A673 (cell line): ENCODE data around the gene LYPD3. TPM values are rescaled to one million over a fixed set of nuclear protein-coding genes. Genes with fewer than 3 reads are reported as not detected.

Experiments
- BruUV-seq: library from RNA; stranded (reverse); fragments of 400-500 nt; replicated peaks from 2 replicates; lab custom pipeline; 2021; lab: Mats Ljungman, UMichigan
- CTCF ChIA-PET: fragments of 300-600 bp; sonication (Branson Sonifier 250); formaldehyde crosslinking; loops from one replicate; lab custom pipeline; 2022; ENCODE audit warnings: antibody characterized with exemption; lab: Charles Lee
- POLR2A ChIA-PET: fragments of 300-600 bp; sonication (Branson Sonifier 250); formaldehyde crosslinking; loops from one replicate; lab custom pipeline; 2022; ENCODE audit warnings: antibody characterized with exemption; ENCODE audit not compliant: low non-redundant PET; lab: Charles Lee
- DNase-seq: peaks from one replicate; pipeline ENCODE4 v3.0.0-alpha.2; 2015; ENCODE audit warnings: low spot score
- H3K27ac ChIP-seq: fragments of 200-600 bp; sonication (generic); 2 replicates; pipeline ENCODE4 v1.5.1; 2016; ENCODE audit warnings: mixed run types, low read depth, mild to moderate bottlenecking, mixed read lengths, antibody characterized with exemption, low read length; ENCODE audit not compliant: poor library complexity, severe bottlenecking
- H3K27me3 ChIP-seq: fragments of 200-600 bp; sonication (generic); replicated peaks from 2 replicates; pipeline ENCODE4 v1.6.1; 2017; ENCODE audit warnings: mixed run types, low read depth, mild to moderate bottlenecking, mixed read lengths, antibody characterized with exemption, low read length; ENCODE audit not compliant: insufficient read depth, poor library complexity
- H3K36me3 ChIP-seq: fragments of 200-600 bp; sonication (generic); 2 replicates; pipeline ENCODE4 v1.6.1; 2016; ENCODE audit warnings: mixed run types, mild to moderate bottlenecking, mixed read lengths, antibody characterized with exemption, low read length; ENCODE audit not compliant: insufficient read depth, poor library complexity, severe bottlenecking
- H3K4me1 ChIP-seq: fragments of 200-600 bp; sonication (generic); 2 replicates; pipeline ENCODE4 v1.6.1; 2017; ENCODE audit warnings: mixed run types, mild to moderate bottlenecking, mixed read lengths, antibody characterized with exemption, low read length; ENCODE audit not compliant: insufficient read depth, poor library complexity, severe bottlenecking
- H3K4me3 ChIP-seq: fragments of 200-600 bp; sonication (generic); 2 replicates; pipeline ENCODE4 v1.5.1; 2016; ENCODE audit warnings: low read depth, mixed run types, mild to moderate bottlenecking, mixed read lengths, low read length; ENCODE audit not compliant: poor library complexity, severe bottlenecking
- H3K9me3 ChIP-seq: fragments of 200-600 bp; sonication (generic); 2 replicates; pipeline ENCODE4 v1.6.1; 2016; ENCODE audit warnings: mixed run types, low read depth, mild to moderate bottlenecking, mixed read lengths, antibody characterized with exemption, low read length; ENCODE audit not compliant: poor library complexity, severe bottlenecking
- EZH2 ChIP-seq: fragments of 200-600 bp; sonication (generic); IDR thresholded peaks from 2 replicates; pipeline ENCODE4 v1.6.1; 2017; ENCODE audit warnings: borderline replicate concordance, low read depth, mild to moderate bottlenecking, mixed read lengths, antibody characterized with exemption, low read length; ENCODE audit not compliant: poor library complexity, severe bottlenecking
- intact Hi-C: fragments of 100-400 bp; cut with micrococcal nuclease; formaldehyde crosslinking; loops from one replicate; pipeline ENCODE4 v1.10.0; 2022; ENCODE audit not compliant: unreplicated experiment
- total RNA-seq: library from RNA; stranded (reverse); gene quantifications from 2 replicates; pipeline ENCODE4 v1.2.3, GENCODE V29; 2021
- TF ChIP-seq, protein P1 (sequence below): fragments of 300-800, 200-600 bp; sonication (generic); conservative IDR thresholded peaks from 2 replicates; pipeline ENCODE4 v1.5.1; 2017; ENCODE audit warnings: low read depth, mild to moderate bottlenecking, antibody characterized with exemption, low read length, moderate library complexity, mixed read lengths

The LYPD3 gene
- total RNA-seq, 1 experiment from 2014 or later = 0.21 TPM

- Histone ChIP-seq H3K27ac (no peak overlapping the region), H3K4me1 (no peaks in the 10 kb centered on the region), H3K9me3 (no peaks in the 10 kb centered on the region), H3K4me3 (no peak overlapping the region), H3K27me3 (no peaks in the 10 kb centered on the region), H3K36me3 (no peaks in the 10 kb centered on the region)
- intact Hi-C loops = no loop called here
- TF ChIP-seq EZH2 = no peak
- TF ChIP-seq, protein P1, sequence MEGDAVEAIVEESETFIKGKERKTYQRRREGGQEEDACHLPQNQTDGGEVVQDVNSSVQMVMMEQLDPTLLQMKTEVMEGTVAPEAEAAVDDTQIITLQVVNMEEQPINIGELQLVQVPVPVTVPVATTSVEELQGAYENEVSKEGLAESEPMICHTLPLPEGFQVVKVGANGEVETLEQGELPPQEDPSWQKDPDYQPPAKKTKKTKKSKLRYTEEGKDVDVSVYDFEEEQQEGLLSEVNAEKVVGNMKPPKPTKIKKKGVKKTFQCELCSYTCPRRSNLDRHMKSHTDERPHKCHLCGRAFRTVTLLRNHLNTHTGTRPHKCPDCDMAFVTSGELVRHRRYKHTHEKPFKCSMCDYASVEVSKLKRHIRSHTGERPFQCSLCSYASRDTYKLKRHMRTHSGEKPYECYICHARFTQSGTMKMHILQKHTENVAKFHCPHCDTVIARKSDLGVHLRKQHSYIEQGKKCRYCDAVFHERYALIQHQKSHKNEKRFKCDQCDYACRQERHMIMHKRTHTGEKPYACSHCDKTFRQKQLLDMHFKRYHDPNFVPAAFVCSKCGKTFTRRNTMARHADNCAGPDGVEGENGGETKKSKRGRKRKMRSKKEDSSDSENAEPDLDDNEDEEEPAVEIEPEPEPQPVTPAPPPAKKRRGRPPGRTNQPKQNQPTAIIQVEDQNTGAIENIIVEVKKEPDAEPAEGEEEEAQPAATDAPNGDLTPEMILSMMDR = no peak
- DNase-seq = no peak
- BruUV-seq = no TSS peak
- POLR2A ChIA-PET = no interaction called here
- CTCF ChIA-PET = interaction anchor here (0.7 kb wide), 1 partner anchor 66 kb away, joined by 5 read pairs; no protein-coding TSS in a partner anchor
Observed at GRCh38 chr19:43489310-43489709, 23.9 kb upstream of the LYPD3 start.

DNA sequence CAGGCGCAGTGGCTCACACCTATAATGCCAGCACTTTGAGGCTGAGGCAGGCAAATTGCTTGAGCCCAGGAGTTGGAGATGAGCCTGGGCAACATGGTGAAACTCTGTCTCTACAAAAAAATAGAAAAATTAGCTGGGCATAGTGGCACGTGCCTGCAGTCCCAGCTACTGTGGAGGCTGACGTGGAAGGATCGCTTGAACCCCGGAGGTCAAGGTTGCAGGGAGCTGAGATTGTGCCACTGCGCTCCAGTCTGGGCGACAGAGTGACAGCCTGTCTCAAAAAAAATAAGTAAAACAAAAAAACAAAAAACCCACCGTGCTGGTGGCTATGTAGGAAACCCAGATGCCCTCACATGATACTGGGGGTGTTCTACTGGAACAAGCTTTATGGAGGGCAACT lies 22.8 kb upstream of the LYPD3 start:
- intact Hi-C loops = no loop called here
- H3K9me3 ChIP-seq = no peaks in the 10 kb centered on the region
- H3K4me1 ChIP-seq = no peaks in the 10 kb centered on the region
- no TSS peak for BruUV-seq
- H3K27ac ChIP-seq = no peak overlapping the region
- H3K4me3 ChIP-seq = no peak overlapping the region
- ChIA-PET CTCF (no interaction called here), POLR2A (no interaction called here)
- TF ChIP-seq, protein P1 = no peak
- no peak for TF ChIP-seq EZH2
- no peaks in the 10 kb centered on the region for H3K36me3 ChIP-seq
- no peaks in the 10 kb centered on the region for H3K27me3 ChIP-seq
- no peak for DNase-seq

GRCh38 chr19:43486412-43486811 lies 21.0 kb upstream of the LYPD3 start:
- Histone ChIP-seq H3K36me3 (no peaks in the 10 kb centered on the region), H3K4me1 (no peaks in the 10 kb centered on the region), H3K27ac (no peak overlapping the region), H3K27me3 (no peaks in the 10 kb centered on the region), H3K4me3 (no peak overlapping the region), H3K9me3 (no peaks in the 10 kb centered on the region)
- TF ChIP-seq, protein P1 = no peak
- no peak for TF ChIP-seq EZH2
- BruUV-seq = no TSS peak
- DNase-seq = no peak
- ChIA-PET CTCF (no interaction called here), POLR2A (no interaction called here)
- intact Hi-C loops = no loop called here
